Lung (tissue), 12 donors: Measurements from ENCODE around the gene ERAP2. TPM values are rescaled to one million over a fixed set of nuclear protein-coding genes. Genes with fewer than 3 reads are reported as not detected.

Experiments used
- ATAC-seq: fragments of 200-7000 bp; cut with Tn5 transposase; one replicate; pipeline ENCODE4 v1.9.1; 2020; ENCODE audit warnings: moderate number of reproducible peaks; ENCODE audit not compliant: insufficient read depth, low FRiP score
- DNase-seq, 3 donors: peaks; one replicate each; pipeline ENCODE4 v3.0.0-alpha.2; 2013 to 2017
- H3K27ac ChIP-seq, 2 donors: one replicate each; pipeline ENCODE4 v1.5.1; 2013; ENCODE audit warnings: mild to moderate bottlenecking in 2 of 2, moderate library complexity in 2 of 2, control low read depth in 1 of 2, inconsistent platforms in 1 of 2, low read depth in 1 of 2, low read length in 1 of 2
- H3K27me3 ChIP-seq, 3 donors: one replicate each; pipeline ENCODE4 v1.5.1; 2013; ENCODE audit warnings: low read length in 2 of 3; ENCODE audit not compliant: control insufficient read depth in 3 of 3, insufficient read depth in 3 of 3
- H3K36me3 ChIP-seq, 4 donors: one replicate each; pipeline ENCODE4 v1.5.1; 2013; ENCODE audit warnings: low read length in 4 of 4, mild to moderate bottlenecking in 1 of 4, moderate library complexity in 1 of 4; ENCODE audit not compliant: control insufficient read depth in 4 of 4, insufficient read depth in 4 of 4
- H3K4me1 ChIP-seq, 5 donors: one replicate each; pipeline ENCODE4 v1.5.1; 2013; ENCODE audit warnings: low read length in 5 of 5, mild to moderate bottlenecking in 2 of 5, moderate library complexity in 1 of 5; ENCODE audit not compliant: control insufficient read depth in 5 of 5, insufficient read depth in 5 of 5
- H3K4me3 ChIP-seq: one replicate; pipeline ENCODE4 v1.5.1; 2013; ENCODE audit warnings: mild to moderate bottlenecking, control low read depth, moderate library complexity
- H3K9ac ChIP-seq, 2 donors: one replicate each; pipeline ENCODE4 v1.5.1; 2013; ENCODE audit warnings: low read length in 2 of 2, control low read depth in 1 of 2; ENCODE audit not compliant: insufficient read depth in 1 of 2
- H3K9me3 ChIP-seq, 4 donors: one replicate each; pipeline ENCODE4 v1.5.1; 2013; ENCODE audit warnings: low read length in 3 of 4, mild to moderate bottlenecking in 1 of 4, moderate library complexity in 1 of 4; ENCODE audit not compliant: control insufficient read depth in 4 of 4, insufficient read depth in 3 of 4
- CTCF ChIP-seq: IDR thresholded peaks from 2 replicates; pipeline ENCODE4 v1.5.1; 2012; ENCODE audit warnings: mild to moderate bottlenecking; ENCODE audit errors: control extremely low read depth, extremely low read depth
- WGBS, 2 donors: extraction: QIAGEN DNeasy Blood & Tissue Kit; methylation state at CpG; one replicate each; pipeline ENCODE4 v1.1.7; 2013; 5-methylcytosine and 5-hydroxymethylcytosine counted together
- polyA plus RNA-seq, 2 donors: library from polyadenylated mRNA; stranded (reverse); fragments of 200-250 nt; gene quantifications; one replicate each; pipeline ENCODE4 v1.2.1, GENCODE V29; 2013
- total RNA-seq, 2 donors: library from RNA; depleted of rRNA in 1 of 2; stranded (reverse); fragments of >200 nt in 1 of 2; gene quantifications; one replicate each; pipeline ENCODE4 v1.2.1, GENCODE V29; 2014 to 2021
- donor health status: control.
- donor health status: control.
- donor health status: Bipolar disorder and iron deficiency.
- donor health status: healthy.
- donor health status: DM: yes; HTN: yes; CAD: no.

Gene ERAP2
- total and polyA plus RNA-seq, 4 donors, result 2.8 to 19.8 (median 8.2) TPM

GRCh38 chr5:96901841-96902240 is 25.5 kb downstream of the ERAP2 start:
- ATAC-seq (no peak), DNase-seq (no peak)
- Histone ChIP-seq H3K27me3 (no peaks in the 10 kb centered on the region), H3K9ac (no peak overlapping the region), H3K9me3 (no peaks in the 10 kb centered on the region), H3K27ac (no peak overlapping the region), H3K4me3 (no peak overlapping the region), H3K36me3 (peaks cover 0 to 10% (median 6%) of the 10 kb centered on the region in 4 donors), H3K4me1 (no peaks in the 10 kb centered on the region)
- 86 to 96% methylated on average over 1 of the region's 1 CpG for whole genome bisulfite sequencing, 2 donors
- no peak for TF ChIP-seq CTCF

GRCh38 chr5:96902876-96903275 is 26.6 kb downstream of the ERAP2 start:
- no peaks in the 10 kb centered on the region for H3K9me3 ChIP-seq
- no peak overlapping the region for H3K9ac ChIP-seq
- no peak for ATAC-seq
- TF ChIP-seq CTCF, result no peak
- 97 to 99% methylated on average over 3 of the region's 3 CpGs for WGBS, 2 donors
- H3K36me3 ChIP-seq, result peaks cover 0 to 8% (median 5%) of the 10 kb centered on the region in 4 donors
- no peaks in the 10 kb centered on the region for H3K4me1 ChIP-seq
- H3K27ac ChIP-seq, result no peak overlapping the region
- H3K27me3 ChIP-seq, result no peaks in the 10 kb centered on the region
- no peak overlapping the region for H3K4me3 ChIP-seq
- DNase-seq, result no peak

GRCh38 chr5:96903300-96903699 is 27.0 kb downstream of the ERAP2 start:
- WGBS, 2 donors, result 99% methylated on average over 2 of the region's 2 CpGs

More at GRCh38 chr5:96903300-96903699, 27.0 kb downstream of the ERAP2 start:
- H3K4me3 ChIP-seq, result no peak overlapping the region
- no peaks in the 10 kb centered on the region for H3K4me1 ChIP-seq
- no peaks in the 10 kb centered on the region for H3K9me3 ChIP-seq
- DNase-seq (no peak), ATAC-seq (no peak)
- no peak overlapping the region for H3K9ac ChIP-seq
- H3K27me3 ChIP-seq, result no peaks in the 10 kb centered on the region
- no peak for TF ChIP-seq CTCF
- peaks cover 0 to 8% (median 5%) of the 10 kb centered on the region in 4 donors for H3K36me3 ChIP-seq
- H3K27ac ChIP-seq, result no peak overlapping the region
